ENCODE results near the gene RTN4R. TPM values are rescaled to one million over a fixed set of nuclear protein-coding genes. Genes with fewer than 3 reads are reported as not detected.

RTN4R gene
- total and polyA plus RNA-seq, 2 of the 8 experiments (the other 6 are each of a cell fraction or from before 2014, with no cell fraction given), result 21.8 to 41.3 TPM

DNA sequence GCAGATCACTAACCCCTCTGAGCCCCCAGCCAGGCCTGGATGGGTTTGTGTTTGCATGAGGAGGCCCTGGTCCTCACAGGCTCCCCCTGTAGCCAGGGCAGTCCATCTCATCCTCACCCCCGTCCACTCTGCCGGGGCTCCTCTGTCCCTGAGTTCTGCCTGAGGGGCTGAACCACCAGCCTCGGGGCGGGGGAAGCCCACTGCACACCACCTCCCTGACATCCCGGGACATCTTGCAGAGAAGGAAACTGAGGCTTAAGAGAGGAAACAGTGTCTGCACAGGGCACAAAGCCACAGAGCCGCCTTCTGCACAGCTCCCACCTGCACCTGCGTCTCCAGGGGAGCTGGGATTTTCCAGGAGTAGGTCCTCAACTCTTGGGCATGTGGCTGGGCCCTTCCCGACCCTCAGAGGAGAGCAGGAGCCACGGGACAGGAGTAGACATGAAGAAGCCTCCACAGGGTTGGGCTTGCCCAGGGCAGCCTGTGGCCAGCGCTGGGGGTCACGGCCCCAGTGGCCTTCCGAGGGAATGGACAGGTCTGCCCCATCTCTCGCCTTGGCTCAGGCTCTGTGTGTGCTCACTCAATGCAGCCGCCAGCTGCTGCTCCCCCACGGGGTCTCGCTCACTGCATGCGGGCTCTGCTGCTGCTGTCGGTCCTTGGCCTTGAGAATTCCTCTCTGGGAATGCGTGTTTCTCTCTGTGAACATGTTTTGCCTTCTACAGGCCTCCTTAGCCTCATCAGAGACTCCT, 71.8 kb downstream of the RTN4R start:
- Histone ChIP-seq H2AFZ (ENCODE audit: low read length) (no peak overlapping the region), H3K56ac (replicated peaks; ENCODE audit: insufficient read length, low read depth, low read length) (no peak overlapping the region), H3K4me2 (ENCODE audit: insufficient read depth in 1 of 2, low read depth in 2 of 2, low read length in 2 of 2) (no peak overlapping the region), H2BK15ac (ENCODE audit: low read length) (no peak overlapping the region), H3K4me3 (ENCODE audit: extremely low read depth in 1 of 4, insufficient read depth in 2 of 4, low read depth in 3 of 4, low read length in 4 of 4) (no peak overlapping the region), H2BK12ac (ENCODE audit: low read depth, low read length) (no peak overlapping the region), H3K9me3 (ENCODE audit: insufficient read depth in 2 of 2, low read depth in 1 of 2, low read length in 1 of 2) (no peaks in the 10 kb centered on the region), H4K91ac (replicated peaks; ENCODE audit: insufficient read length, low read length) (no peak overlapping the region), H2BK5ac (ENCODE audit: low read depth, low read length) (no peak overlapping the region), H3K14ac (ENCODE audit: insufficient read length) (no peak overlapping the region), H3K23ac (ENCODE audit: insufficient read length) (no peak overlapping the region), H2BK20ac (ENCODE audit: low read length) (no peak overlapping the region), H3K4ac (replicated peaks; ENCODE audit: insufficient read length, low read depth, low read length) (no peak overlapping the region), H4K5ac (ENCODE audit: insufficient read length, low read depth, low read length) (no peak overlapping the region), H3K36me3 (ENCODE audit: control insufficient read depth in 2 of 4, insufficient read depth in 4 of 4, low read length in 3 of 4) (no peaks in the 10 kb centered on the region), H3K27ac (ENCODE audit: low read depth, low read length) (no peak overlapping the region), H3K27me3 (replicated peaks in 1 of 4; ENCODE audit: control insufficient read depth in 3 of 4, extremely low read depth in 1 of 4, insufficient read depth in 3 of 4, low read length in 3 of 4) (no peaks in the 10 kb centered on the region), H2AK5ac (ENCODE audit: low read depth, low read length) (no peak overlapping the region), H3K79me2 (ENCODE audit: control insufficient read depth in 1 of 2, insufficient read depth in 2 of 2, low read length in 2 of 2) (no peaks in the 10 kb centered on the region), H3K23me2 (ENCODE audit: low read depth, low read length) (peaks cover 6% of the 10 kb centered on the region; the same call in 1 of the 2 replicates), H3K18ac (ENCODE audit: extremely low read depth, low read length) (no peak overlapping the region), H3K4me1 (replicated peaks in 1 of 4; ENCODE audit: control insufficient read depth in 3 of 4, insufficient read depth in 4 of 4, low read length in 3 of 4) (peaks cover 0 to 3% (median 0%) of the 10 kb centered on the region in 4 experiments; a peak in 1 of 7 replicates), H3K79me1 (ENCODE audit: low read depth, low read length) (no peaks in the 10 kb centered on the region), H3K9ac (replicated peaks in 1 of 4; ENCODE audit: extremely low read depth in 1 of 4, low read depth in 3 of 4, low read length in 3 of 4) (no peak overlapping the region), H2BK120ac (replicated peaks; ENCODE audit: low read depth, low read length) (no peak overlapping the region), H4K20me1 (replicated peaks in 1 of 2; ENCODE audit: control insufficient read depth in 1 of 2, insufficient read depth in 2 of 2, low read length in 2 of 2) (no peaks in the 10 kb centered on the region), H4K8ac (ENCODE audit: extremely low read depth, insufficient read depth, low read length) (no peak overlapping the region; the same call in 1 of the 2 replicates)
- no peak for DNase-seq (ENCODE audit: low read depth in 1 of 2, low spot score in 2 of 2)
- 85% methylated on average over 19 of the region's 19 CpGs; no CpG with 5 or more reads in 1 of the 2 experiments for WGBS, 2 experiments (ENCODE audit: extremely low coverage in 1 of 2, insufficient coverage in 1 of 2, insufficient read length in 1 of 2, insufficient replicate concordance in 2 of 2, low coverage in 1 of 2, low lambda C conversion rate in 2 of 2, missing lambda C conversion rate in 1 of 2)
- TF ChIP-seq RNF2 (IDR thresholded peaks at IDR 0.05; ENCODE audit: borderline replicate concordance, low read depth, low read length, missing control alignments, poor library complexity, severe bottlenecking) (no peak), KDM1A (IDR thresholded peaks at IDR 0.05; ENCODE audit: borderline replicate concordance, low read length) (no peak), SP1 (IDR thresholded peaks at IDR 0.05; ENCODE audit: low read depth, low read length) (no peak), CBX8 (IDR thresholded peaks at IDR 0.05; ENCODE audit: borderline replicate concordance, low read depth, low read length) (no peak), SIRT6 (IDR thresholded peaks at IDR 0.05; ENCODE audit: low read length) (no peak), SUZ12 (IDR thresholded peaks at IDR 0.05; ENCODE audit: low read length) (no peak), TAF1 (IDR thresholded peaks at IDR 0.05; ENCODE audit: low read depth, low read length) (no peak), CHD2 (IDR thresholded peaks at IDR 0.05; ENCODE audit: low read length) (no peak)
- TF ChIP-seq, protein P1, sequence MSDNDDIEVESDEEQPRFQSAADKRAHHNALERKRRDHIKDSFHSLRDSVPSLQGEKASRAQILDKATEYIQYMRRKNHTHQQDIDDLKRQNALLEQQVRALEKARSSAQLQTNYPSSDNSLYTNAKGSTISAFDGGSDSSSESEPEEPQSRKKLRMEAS (IDR thresholded peaks at IDR 0.05), result no peak
- CTCF ChIA-PET (ENCODE audit: partially characterized antibody), result interaction anchor here (0.9 to 6.8 kb wide), 14 partner anchors 8 to 222 kb away, joined by 3 to 43 read pairs (median 6); no protein-coding TSS in a partner anchor
- POLR2A ChIA-PET (ENCODE audit: partially characterized antibody), result interaction anchor here (1.4 kb wide), 1 partner anchor 9 kb away, joined by 5 read pairs; no protein-coding TSS in a partner anchor
- FAIRE-seq, result no peak

All from H1 (cell line).